CD4-positive, alpha-beta T cell treated with Interleukin-6 for 4 hours (primary cell): ENCODE measurements around the gene INF2.
"Not testable (repeated sequence)": the region's sequence is repeated elsewhere in the genome, so short reads cannot be mapped to it uniquely, and the experiment has no call there.

Experiments used
- DNase-seq: peaks from one replicate; pipeline ENCODE4 v3.0.0-alpha.2; 2020; ENCODE audit warnings: mixed read lengths

The INF2 gene

DNA sequence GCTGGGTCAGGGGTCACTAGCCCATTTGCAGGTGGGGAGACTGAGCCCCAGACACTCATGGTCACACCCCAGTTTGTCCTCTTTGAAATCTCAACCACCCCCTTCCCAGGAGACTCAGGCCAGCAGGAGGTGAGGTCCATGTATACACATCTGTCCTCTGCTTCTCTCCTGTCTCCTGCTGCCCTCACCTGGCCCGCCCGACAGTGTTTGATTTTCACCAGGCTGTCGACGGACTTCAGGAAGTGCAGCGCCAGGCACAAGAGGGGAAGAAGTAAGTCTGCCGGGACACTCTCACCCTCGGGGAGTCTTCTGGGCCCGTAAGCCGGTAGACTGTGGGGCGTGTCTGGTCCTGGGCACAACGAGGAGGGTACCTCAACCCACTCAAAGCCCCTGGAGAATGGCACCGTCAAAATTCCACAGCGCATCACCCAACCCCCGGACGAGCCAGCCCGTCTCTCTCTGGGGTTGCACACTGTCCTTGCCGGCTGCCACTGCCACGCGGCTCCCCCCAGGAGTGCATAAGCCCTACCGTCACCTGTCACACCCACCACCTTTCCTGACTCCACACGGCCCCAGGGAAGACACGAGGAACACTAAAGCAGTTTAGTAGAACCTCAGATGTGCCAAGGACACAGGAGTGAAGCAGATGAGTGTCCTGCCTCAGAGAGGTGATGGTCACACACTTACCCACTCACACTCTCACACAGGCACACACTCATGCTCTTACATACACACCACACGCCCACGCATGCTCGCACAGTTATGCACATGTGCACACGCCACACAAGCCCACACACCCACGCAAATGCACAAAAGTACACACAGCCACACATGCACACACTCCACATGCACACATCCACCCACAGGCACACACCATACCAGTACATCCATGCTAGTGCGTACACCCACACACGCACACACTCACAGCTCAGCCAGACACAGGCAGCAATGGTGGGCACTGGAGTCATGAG is 50.4 kb downstream of the INF2 start:
- no peak for DNase-seq

DNA sequence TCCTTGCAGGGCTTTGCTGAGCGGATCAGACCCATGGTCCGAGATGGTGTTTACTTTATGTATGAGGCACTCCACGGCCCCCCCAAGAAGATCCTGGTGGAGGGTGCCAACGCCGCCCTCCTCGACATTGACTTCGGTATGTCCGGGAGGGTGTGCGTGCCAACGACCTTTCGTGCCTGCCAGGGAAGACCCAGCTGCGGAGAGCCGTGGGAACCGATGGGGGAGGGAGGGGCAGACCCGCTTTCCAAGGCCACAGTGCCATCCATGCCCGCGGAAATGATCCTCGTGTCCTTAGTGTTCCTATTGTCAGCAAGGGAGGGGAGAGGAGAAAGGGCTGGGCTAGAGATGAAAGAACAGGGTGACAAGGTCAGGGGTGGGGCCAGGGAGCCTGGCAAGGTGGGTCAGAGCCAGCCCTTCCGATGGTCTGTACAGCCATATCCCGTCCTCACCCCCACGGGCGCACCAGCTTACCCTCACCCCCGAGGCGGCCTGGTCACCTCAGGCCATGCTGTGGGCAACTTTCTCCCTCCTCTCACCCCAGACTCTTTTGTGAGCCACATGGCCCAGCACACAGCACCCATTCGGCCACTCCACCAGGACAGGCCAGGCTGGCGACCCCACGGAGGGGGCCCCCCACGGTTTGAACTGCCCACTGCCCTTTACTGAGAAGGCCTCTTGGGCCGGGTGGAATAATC is 51.8 kb downstream of the INF2 start:
- DNase-seq: no peak

DNA sequence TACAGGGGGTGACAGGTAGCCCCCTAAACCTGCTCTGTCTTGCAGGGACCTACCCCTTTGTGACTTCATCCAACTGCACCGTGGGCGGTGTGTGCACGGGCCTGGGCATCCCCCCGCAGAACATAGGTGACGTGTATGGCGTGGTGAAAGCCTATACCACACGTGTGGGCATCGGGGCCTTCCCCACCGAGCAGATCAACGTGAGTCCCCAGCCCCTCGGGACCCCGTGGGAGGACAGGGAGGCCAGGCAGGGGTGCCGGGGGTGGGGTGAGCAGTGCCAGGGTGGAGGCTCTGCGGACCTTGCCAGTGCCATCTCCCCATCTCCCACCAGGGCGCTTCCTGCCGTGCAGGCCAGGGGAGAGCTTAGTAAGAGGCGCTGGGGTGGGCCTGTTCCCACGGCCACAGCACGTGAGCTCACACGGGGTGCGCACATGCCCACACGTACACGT is 52.4 kb downstream of the INF2 start:
- DNase-seq: no peak

DNA sequence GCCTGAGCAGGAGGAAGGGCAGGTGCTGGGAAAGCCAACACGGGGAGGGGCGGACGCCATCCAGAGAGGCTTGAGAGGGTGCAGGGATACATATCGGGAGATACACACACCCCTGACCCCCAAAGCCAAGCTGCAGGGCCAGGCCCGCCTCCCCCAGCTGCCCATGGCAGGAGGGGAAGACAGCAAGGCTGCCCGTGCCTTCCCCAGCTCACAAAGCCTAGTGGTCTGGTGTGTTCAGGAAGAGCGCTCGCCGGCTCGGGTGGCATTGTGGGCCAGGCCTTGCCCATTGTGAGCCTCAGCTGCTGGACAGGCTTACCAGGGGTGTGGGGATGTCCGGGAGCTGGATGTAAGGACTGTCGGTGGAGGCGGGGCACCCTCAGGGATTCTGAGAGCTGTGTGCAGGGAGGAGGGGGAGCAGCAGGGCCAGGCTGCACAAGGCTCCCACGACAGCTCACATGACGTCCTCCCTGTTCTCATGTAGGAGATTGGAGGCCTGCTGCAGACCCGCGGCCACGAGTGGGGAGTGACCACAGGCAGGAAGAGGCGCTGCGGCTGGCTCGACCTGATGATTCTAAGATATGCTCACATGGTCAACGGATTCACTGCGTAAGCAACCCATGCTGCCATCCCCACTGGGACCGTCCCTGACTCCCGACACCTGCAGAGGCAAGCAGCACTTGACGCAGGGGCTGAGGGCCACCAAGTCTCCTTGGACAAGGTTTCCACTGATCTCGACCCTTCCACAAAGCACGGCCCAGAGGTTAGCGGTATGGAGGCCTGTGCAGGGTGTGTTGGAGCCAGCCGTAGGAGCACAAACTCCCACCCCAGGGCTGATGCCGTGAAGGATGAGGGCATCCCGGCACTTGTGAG is 53.4 kb downstream of the INF2 start:
- no peak for DNase-seq

GRCh38 chr14:104743461-104744380 is 54.3 kb downstream of the INF2 start:
- no peak for DNase-seq

DNA sequence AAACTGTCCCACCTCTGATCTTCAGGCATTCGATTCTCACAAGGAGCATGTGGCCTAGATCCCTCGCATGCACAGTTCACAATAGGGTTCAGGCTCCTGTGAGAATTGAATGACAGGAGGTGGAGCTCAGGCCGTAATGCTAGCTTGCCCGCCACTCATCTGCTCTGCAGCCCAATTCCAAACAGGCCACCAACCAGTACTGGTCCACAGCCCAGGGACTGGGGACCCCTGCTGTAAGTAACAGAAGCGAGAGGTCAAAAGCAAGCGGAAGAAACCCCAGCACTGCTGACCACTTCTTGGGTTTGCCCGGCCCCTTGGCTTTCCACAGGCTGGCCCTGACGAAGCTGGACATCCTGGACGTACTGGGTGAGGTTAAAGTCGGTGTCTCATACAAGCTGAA is 55.1 kb downstream of the INF2 start:
- no peak for DNase-seq

DNA sequence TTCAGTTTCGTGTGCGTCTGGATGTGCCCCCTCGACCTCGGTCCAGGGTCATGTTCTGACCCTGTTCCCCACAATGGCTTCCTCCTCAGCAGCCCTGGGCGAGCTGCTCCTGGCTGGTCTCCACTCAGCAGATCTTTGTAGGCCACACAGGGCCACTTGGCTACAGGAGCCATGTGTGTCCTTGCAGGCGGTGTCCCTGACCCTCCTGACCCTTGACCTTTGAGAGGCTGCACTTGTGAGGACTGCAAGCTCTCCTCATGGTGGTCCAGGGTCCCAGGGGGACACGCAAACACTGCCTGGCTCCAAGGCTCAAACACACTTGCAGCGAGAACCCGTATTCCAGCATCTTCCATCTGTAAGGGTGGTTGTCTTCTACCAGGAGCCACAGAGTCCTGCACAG is 56.0 kb downstream of the INF2 start:
- no peak for DNase-seq

DNA sequence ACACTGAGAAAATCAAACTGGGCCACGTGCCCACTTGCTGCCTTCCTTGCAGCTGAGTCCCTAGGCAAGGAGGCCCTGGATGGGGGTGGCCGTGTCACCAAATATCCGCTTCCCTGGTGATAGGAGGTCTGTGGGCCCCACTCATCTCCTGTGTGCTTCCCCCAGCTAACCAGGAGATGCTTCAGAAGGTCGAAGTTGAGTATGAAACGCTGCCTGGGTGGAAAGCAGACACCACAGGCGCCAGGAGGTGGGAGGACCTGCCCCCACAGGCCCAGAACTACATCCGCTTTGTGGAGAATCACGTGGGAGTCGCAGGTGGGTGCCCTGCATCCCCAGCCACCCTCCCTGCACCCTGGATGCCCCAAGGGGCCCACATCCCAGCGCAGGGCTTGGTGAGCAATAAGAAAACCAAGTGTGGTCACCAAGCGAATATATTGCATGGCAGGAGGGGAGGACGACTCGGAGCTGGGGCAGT is 56.7 kb downstream of the INF2 start:
- DNase-seq: no peak

GRCh38 chr14:104746934-104747481 is 57.6 kb downstream of the INF2 start:
- no peak for DNase-seq

DNA sequence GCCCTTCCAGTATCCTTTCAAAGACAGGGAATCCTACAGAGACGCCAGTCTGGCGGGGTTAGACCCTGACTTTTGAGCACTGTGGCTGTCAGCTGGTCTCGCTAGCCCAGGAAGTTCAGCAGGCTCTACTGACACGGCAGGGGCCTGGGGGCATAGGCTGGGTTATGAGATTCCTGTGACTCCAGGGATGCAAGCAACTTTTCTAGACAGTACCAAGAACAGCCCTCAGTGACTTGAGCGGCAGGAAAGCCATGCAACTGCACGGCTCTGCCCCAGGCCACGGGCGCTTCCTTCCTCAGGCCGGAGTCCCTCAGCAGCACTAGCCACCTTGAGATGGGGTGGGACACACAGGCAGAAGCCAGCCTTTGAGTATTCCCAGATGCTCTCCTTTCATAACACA is 58.5 kb downstream of the INF2 start:
- no peak for DNase-seq

- DNase-seq: no peak
Measured at GRCh38 chr14:104749111-104749649, 59.8 kb downstream of the INF2 start.

DNA sequence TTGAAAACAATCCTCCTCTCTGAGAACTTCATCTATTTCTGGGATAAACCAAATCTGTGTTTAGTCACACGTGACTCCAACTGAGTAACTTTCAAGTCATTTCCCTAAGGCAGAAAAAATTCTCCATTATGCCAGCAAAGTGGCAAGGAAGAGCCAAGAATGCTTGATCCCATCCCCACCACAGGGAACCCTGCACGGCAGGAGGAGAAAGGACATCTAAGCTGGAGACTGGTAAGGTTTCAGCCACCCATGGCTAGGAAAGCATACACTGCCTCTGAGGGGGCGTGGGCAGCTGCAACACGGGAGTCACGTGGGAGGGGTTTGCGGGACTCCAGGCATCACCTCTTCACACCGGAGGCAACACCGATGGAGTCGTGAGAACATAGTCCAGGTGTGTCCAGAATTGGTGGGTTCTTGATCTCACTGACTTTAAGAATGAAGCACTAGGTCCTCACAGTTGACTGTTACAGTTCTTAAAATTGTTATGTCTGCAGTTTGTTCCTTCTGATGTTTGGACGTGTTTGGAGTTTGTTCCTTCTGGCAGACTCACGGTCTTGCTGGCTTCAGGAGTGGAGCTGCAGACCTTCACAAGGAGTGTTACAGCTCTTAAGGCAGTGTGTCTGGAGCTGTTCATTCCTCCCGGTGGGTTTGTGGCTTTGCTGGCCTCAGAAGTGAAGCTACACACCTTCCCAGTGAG is 60.8 kb downstream of the INF2 start:
- no peak for DNase-seq

- not testable (repeated sequence) for DNase-seq
Measured at GRCh38 chr14:104750753-104751057, 61.3 kb downstream of the INF2 start.

- DNase-seq: no peak
Measured at GRCh38 chr14:104751539-104752422, 62.4 kb downstream of the INF2 start.

- no peak for DNase-seq
Measured at GRCh38 chr14:104752423-104752734, 63.0 kb downstream of the INF2 start.

DNA sequence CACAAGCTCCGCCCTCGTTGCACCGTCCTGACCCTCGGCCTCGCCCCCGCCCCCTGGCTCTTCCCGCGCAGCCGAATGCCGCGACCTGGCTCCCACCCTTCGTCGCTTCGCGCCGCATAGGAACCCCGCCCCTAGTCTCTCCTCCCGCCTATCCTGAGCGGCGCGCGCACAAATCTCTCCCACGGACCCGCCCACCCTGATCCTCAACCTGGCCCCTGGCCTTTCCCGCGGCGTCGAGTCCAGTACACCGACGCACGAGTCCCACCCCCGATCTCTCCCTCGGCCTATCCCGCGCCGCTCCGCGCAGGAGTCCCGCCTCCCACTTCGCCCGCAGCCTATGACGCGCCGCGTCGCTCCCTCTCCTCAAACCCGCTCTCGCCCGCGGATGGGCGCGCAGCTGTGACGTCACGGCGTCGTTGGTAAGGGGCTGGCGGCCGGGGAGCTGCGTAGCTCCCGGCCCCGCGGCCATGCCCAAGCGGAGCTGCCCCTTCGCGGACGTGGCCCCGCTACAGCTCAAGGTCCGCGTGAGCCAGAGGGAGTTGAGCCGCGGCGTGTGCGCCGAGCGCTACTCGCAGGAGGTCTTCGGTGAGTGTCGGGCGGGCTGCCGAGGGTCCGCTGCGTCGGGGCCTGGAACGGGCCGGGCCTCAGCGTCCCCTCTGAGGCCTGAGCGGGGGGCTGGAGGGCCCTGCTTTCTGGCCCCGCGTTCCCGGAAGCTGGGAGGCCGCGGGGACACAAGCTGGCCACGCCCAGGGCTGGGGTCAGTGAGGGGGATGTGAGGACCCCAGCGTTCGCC is 63.5 kb downstream of the INF2 start, which contains the start of gene SIVA1:
Gene SIVA1, plus strand, starts transcription at position 413 of the 793 bp plus-strand sequence. Its CDS starts 55 bp downstream, at position 468.
- peak; percentile 100 for DNase-seq

- DNase-seq: peak; percentile 12
Measured at GRCh38 chr14:104753528-104754212, 64.3 kb downstream of the INF2 start.

GRCh38 chr14:104754213-104754851 is 64.9 kb downstream of the INF2 start:
- no peak for DNase-seq
